GM12872 (cell line): ENCODE results near the gene PLXNA2.

ENCODE experiments used
- CTCF ChIP-seq: IDR thresholded peaks from 3 replicates; pipeline ENCODE4 v1.5.1; 2011; ENCODE audit warnings: low read depth, mild to moderate bottlenecking, low read length, moderate library complexity; ENCODE audit not compliant: insufficient read depth

Gene PLXNA2

GRCh38 chr1:208233978-208234377, 10.2 kb downstream of the PLXNA2 start:
- no peak for TF ChIP-seq CTCF

GRCh38 chr1:208233546-208233945, 10.6 kb downstream of the PLXNA2 start:
- no peak for TF ChIP-seq CTCF

GRCh38 chr1:208232662-208233038, 11.5 kb downstream of the PLXNA2 start:
- no peak for TF ChIP-seq CTCF

- TF ChIP-seq CTCF: no peak
Measured at GRCh38 chr1:208231881-208232661, 12.1 kb downstream of the PLXNA2 start.

GRCh38 chr1:208230668-208231529, 13.3 kb downstream of the PLXNA2 start:
- TF ChIP-seq CTCF: no peak

GRCh38 chr1:208228550-208228949, 15.6 kb downstream of the PLXNA2 start:
- no peak for TF ChIP-seq CTCF

GRCh38 chr1:208228026-208228425, 16.2 kb downstream of the PLXNA2 start:
- TF ChIP-seq CTCF: no peak
